Mucosa of rectum (tissue), 2 donors: Measurements from ENCODE around the gene CNTNAP5.

Experiments
- H3K27ac ChIP-seq, 2 donors: one replicate each; pipeline ENCODE4 v1.7.0; 2013; ENCODE audit warnings: inconsistent platforms in 2 of 2, low read depth in 2 of 2, low read length in 2 of 2
- H3K27me3 ChIP-seq, 2 donors: one replicate each; pipeline ENCODE4 v1.7.0; 2013; ENCODE audit warnings: low read length in 2 of 2; ENCODE audit not compliant: control insufficient read depth in 2 of 2, insufficient read depth in 2 of 2
- H3K36me3 ChIP-seq, 2 donors: one replicate each; pipeline ENCODE4 v1.7.0; 2013; ENCODE audit warnings: low read length in 2 of 2; ENCODE audit not compliant: control insufficient read depth in 2 of 2, insufficient read depth in 2 of 2
- H3K4me1 ChIP-seq, 2 donors: one replicate each; pipeline ENCODE4 v1.7.0; 2013; ENCODE audit warnings: low read length in 2 of 2, mild to moderate bottlenecking in 1 of 2; ENCODE audit not compliant: control insufficient read depth in 2 of 2, insufficient read depth in 2 of 2
- H3K4me3 ChIP-seq, 2 donors: one replicate each; pipeline ENCODE4 v1.7.0; 2013; ENCODE audit warnings: low read length in 2 of 2
- H3K9ac ChIP-seq, 2 donors: one replicate each; pipeline ENCODE4 v1.7.0; 2013; ENCODE audit warnings: low read length in 2 of 2, low read depth in 1 of 2, mild to moderate bottlenecking in 1 of 2
- H3K9me3 ChIP-seq, 2 donors: one replicate each; pipeline ENCODE4 v1.7.0; 2013; ENCODE audit warnings: low read length in 2 of 2; ENCODE audit not compliant: control insufficient read depth in 2 of 2
- donor health status: healthy.
- donor health status: Normal muscosa, but diverticular disease.

Gene CNTNAP5

DNA sequence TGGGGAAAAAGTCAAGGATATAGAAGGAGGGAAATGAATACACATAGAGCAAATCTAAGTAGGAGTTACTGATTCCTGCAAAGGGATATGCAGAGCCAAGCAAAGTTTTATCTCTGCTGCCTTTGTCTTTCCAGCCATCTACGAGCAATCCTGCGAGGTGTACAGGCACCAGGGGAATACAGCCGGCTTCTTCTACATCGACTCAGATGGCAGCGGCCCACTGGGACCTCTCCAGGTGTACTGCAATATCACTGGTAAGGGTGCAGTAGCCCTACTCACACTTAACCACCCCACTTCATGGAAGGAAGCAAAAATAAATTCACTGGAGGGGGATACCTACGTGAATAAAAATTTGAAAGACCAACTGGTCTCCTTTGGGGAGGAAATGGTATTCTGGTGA, 584.6 kb downstream of the CNTNAP5 start:
- Histone ChIP-seq H3K36me3 (no peaks in the 10 kb centered on the region), H3K9ac (no peak overlapping the region), H3K4me3 (no peak overlapping the region), H3K27ac (no peak overlapping the region), H3K27me3 (no peaks in the 10 kb centered on the region), H3K4me1 (no peaks in the 10 kb centered on the region), H3K9me3 (no peaks in the 10 kb centered on the region)

GRCh38 chr2:124610141-124610540, 585.1 kb downstream of the CNTNAP5 start:
- Histone ChIP-seq H3K36me3 (no peaks in the 10 kb centered on the region), H3K27me3 (no peaks in the 10 kb centered on the region), H3K9ac (no peak overlapping the region), H3K27ac (no peak overlapping the region), H3K9me3 (no peaks in the 10 kb centered on the region), H3K4me3 (no peak overlapping the region), H3K4me1 (no peaks in the 10 kb centered on the region)

DNA sequence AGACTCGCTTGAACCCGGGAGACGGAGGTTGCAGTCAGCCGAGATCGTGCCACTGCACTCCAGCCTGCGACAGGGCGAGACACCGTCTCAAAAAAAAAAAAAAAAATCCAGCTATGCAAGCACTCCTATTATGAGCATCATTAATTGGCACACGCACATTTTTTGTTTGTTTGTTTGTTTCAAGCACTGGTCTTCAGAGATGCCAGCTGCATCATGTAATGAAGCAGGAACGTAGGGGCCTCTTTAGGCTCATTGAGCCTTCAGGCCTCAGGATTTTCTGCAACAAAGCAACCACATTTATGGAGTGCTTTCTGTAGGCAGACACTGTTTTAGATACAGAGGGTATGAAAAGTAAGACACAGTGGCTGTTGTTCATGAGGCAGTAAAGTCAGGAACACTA, 585.8 kb downstream of the CNTNAP5 start:
- no peak overlapping the region for H3K27ac ChIP-seq

DNA sequence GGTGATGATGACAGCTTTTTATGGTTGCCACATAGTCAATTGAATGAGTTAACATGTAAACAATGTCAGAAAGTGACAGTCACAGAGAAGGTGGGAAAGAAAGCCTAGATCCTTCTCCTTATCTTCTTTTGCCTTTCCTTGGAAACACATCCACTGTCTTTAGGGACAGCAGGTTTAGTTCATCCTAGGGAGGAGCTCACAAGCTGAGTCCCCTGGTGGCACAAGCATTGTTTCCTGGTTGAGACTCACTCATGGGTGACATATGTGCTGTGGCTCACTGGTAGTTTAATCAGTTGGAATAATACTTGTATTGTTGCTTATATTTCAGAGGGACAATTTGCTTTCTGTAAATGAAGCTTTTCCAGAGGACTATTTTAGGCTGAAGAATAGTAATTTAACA, 598.5 kb downstream of the CNTNAP5 start:
- Histone ChIP-seq H3K4me3 (no peak overlapping the region), H3K4me1 (no peaks in the 10 kb centered on the region), H3K27ac (no peak overlapping the region), H3K9ac (no peak overlapping the region), H3K27me3 (no peaks in the 10 kb centered on the region), H3K9me3 (no peaks in the 10 kb centered on the region), H3K36me3 (no peaks in the 10 kb centered on the region)

More for the DNA sequence above, 585.8 kb downstream of the CNTNAP5 start:
- no peaks in the 10 kb centered on the region for H3K27me3 ChIP-seq
- no peak overlapping the region for H3K9ac ChIP-seq
- no peaks in the 10 kb centered on the region for H3K4me1 ChIP-seq
- H3K4me3 ChIP-seq, result no peak overlapping the region
- H3K36me3 ChIP-seq, result no peaks in the 10 kb centered on the region
- no peaks in the 10 kb centered on the region for H3K9me3 ChIP-seq

GRCh38 chr2:124625561-124625960, 600.5 kb downstream of the CNTNAP5 start:
- no peaks in the 10 kb centered on the region for H3K36me3 ChIP-seq
- no peaks in the 10 kb centered on the region for H3K27me3 ChIP-seq
- H3K4me1 ChIP-seq, result no peaks in the 10 kb centered on the region
- no peak overlapping the region for H3K4me3 ChIP-seq
- no peaks in the 10 kb centered on the region for H3K9me3 ChIP-seq
- H3K27ac ChIP-seq, result no peak overlapping the region
- no peak overlapping the region for H3K9ac ChIP-seq

- no peaks in the 10 kb centered on the region for H3K9me3 ChIP-seq
- no peak overlapping the region for H3K27ac ChIP-seq
- H3K9ac ChIP-seq, result no peak overlapping the region
- no peaks in the 10 kb centered on the region for H3K4me1 ChIP-seq
- no peaks in the 10 kb centered on the region for H3K36me3 ChIP-seq
- no peak overlapping the region for H3K4me3 ChIP-seq
- H3K27me3 ChIP-seq, result no peaks in the 10 kb centered on the region
Observed at GRCh38 chr2:124626993-124627392, 601.9 kb downstream of the CNTNAP5 start.

DNA sequence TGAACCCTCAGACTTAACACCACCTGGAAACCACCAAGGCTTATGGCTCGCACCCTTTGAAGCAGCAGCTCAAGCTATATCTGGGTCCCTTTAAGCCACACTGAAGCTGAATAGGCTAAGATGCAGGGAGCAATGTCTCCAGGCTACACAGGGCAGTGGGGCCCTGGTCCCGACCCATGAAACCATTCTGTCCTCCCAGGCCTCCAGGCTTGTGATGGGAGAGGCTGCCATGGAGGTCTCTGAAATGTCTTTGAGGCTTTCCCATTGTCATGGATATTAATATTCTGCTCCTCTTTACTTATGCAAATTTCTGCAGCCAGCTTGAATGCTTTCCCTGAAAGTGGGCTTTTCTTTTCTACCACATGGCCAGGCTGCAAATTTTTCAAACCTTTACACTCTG, 608.7 kb downstream of the CNTNAP5 start:
- no peaks in the 10 kb centered on the region for H3K4me1 ChIP-seq
- H3K9me3 ChIP-seq, result no peaks in the 10 kb centered on the region
- no peak overlapping the region for H3K27ac ChIP-seq
- no peaks in the 10 kb centered on the region for H3K36me3 ChIP-seq
- no peaks in the 10 kb centered on the region for H3K27me3 ChIP-seq
- H3K4me3 ChIP-seq, result no peak overlapping the region
- H3K9ac ChIP-seq, result no peak overlapping the region

DNA sequence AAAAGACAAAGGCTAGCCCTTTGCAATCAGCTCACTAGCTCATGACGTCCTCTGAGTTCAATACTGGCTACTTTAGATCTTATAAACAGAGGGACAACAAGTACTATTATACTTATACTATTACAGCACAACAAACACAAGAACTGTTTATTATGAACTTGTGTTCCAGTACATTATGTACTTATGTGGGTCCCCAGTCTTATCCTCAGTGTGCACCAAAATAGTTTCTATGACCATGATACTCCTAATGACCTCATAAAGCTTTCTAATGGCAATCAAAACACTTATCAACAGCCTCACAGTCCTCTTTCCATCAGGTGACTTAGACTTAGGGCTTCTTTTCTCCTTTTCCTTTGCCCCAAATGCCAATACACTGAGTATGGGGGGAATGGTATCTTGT, 614.4 kb downstream of the CNTNAP5 start:
- no peak overlapping the region for H3K9ac ChIP-seq
- H3K27ac ChIP-seq, result no peak overlapping the region
- no peaks in the 10 kb centered on the region for H3K9me3 ChIP-seq
- no peak overlapping the region for H3K4me3 ChIP-seq
- H3K36me3 ChIP-seq, result no peaks in the 10 kb centered on the region
- H3K4me1 ChIP-seq, result no peaks in the 10 kb centered on the region
- no peaks in the 10 kb centered on the region for H3K27me3 ChIP-seq

GRCh38 chr2:124640221-124640750, 615.2 kb downstream of the CNTNAP5 start:
- Histone ChIP-seq H3K9me3 (no peaks in the 10 kb centered on the region), H3K4me3 (no peak overlapping the region), H3K36me3 (no peaks in the 10 kb centered on the region), H3K4me1 (no peaks in the 10 kb centered on the region), H3K27me3 (no peaks in the 10 kb centered on the region), H3K9ac (no peak overlapping the region), H3K27ac (no peak overlapping the region)

DNA sequence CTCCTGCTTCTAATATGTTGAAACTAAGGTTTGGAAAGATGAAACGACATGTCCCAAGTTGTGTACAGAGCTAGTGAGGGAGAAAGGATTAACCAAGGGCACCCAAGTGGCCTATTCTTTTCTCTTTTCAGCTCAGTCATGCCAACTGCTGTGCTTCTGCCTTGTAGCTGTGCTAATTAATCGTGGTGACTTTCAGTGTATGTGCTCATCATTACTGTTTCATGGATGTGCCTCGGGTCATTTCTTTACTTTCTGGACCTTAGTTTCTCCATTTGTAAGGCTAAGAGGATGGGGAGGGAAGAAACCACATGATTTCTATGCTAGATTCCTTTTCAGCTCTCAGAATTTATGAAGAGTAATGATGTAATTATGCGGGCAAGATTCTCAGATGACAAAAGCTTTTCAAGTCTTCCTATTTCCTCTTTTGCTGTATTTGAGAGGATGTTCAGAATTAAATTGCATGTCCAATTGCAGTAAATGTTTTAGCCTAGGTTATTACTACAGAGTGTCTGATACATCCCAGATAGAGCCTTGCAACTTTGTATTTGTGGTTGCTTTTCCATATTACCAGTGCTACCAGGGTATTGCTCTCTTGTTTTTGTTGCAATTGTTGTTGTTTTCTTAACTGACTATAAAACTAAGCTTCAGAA, 621.2 kb downstream of the CNTNAP5 start:
- Histone ChIP-seq H3K4me3 (no peak overlapping the region), H3K27ac (no peak overlapping the region), H3K36me3 (no peaks in the 10 kb centered on the region), H3K27me3 (no peaks in the 10 kb centered on the region), H3K9ac (no peak overlapping the region), H3K9me3 (no peaks in the 10 kb centered on the region), H3K4me1 (no peaks in the 10 kb centered on the region)
